PC-3 (cell line): ENCODE measurements around the gene NSUN2. TPM values are rescaled to one million over a fixed set of nuclear protein-coding genes. Genes with fewer than 3 reads are reported as not detected.

Source experiments
- ATAC-seq: fragments of 200-7000 bp; cut with Tn5 transposase; 2 replicates; pipeline ENCODE4 v1.9.1; 2020; ENCODE audit warnings: mild to moderate bottlenecking, moderate library complexity
- BruUV-seq: library from RNA; stranded (reverse); fragments of 400-500 nt; replicated peaks from 2 replicates; lab custom pipeline; 2021; lab: Mats Ljungman, UMichigan
- CTCF ChIA-PET: fragments of 300-600 bp; sonication (Branson Sonifier 250); formaldehyde crosslinking; loops from one replicate; lab custom pipeline; 2022; ENCODE audit warnings: antibody characterized with exemption; lab: Charles Lee
- POLR2A ChIA-PET: fragments of 300-600 bp; sonication (Branson Sonifier 250); formaldehyde crosslinking; loops from one replicate; lab custom pipeline; 2022; ENCODE audit warnings: antibody characterized with exemption; ENCODE audit not compliant: unreplicated experiment; lab: Charles Lee
- DNase-seq: peaks from one replicate; pipeline ENCODE4 v3.0.0-alpha.2; 2015
- H2AFZ ChIP-seq: fragments of 300-600 bp; sonication (generic); 2 replicates; pipeline ENCODE4 v1.6.0; 2016; ENCODE audit warnings: antibody characterized with exemption, low read length
- H3F3A ChIP-seq: fragments of 300-600 bp; sonication (generic); one replicate; pipeline ENCODE4 v1.6.0; 2017; ENCODE audit warnings: antibody characterized with exemption, low read length, control low read depth, mild to moderate bottlenecking; ENCODE audit not compliant: unreplicated experiment
- H3K27ac ChIP-seq: fragments of 300-600 bp; sonication (generic); 2 replicates; pipeline ENCODE4 v1.5.1; 2016; ENCODE audit warnings: mild to moderate bottlenecking, low read length
- H3K27me3 ChIP-seq: fragments of 300-600 bp; sonication (generic); 2 replicates; pipeline ENCODE4 v1.6.1; 2016; ENCODE audit warnings: low read length, mixed read lengths
- H3K36me3 ChIP-seq: fragments of 300-600 bp; sonication (generic); 2 replicates; pipeline ENCODE4 v1.6.1; 2016; ENCODE audit warnings: low read depth, mixed run types, low read length, mixed read lengths
- H3K4me1 ChIP-seq: fragments of 300-600 bp; sonication (generic); 2 replicates; pipeline ENCODE4 v1.5.1; 2016; ENCODE audit warnings: low read length; ENCODE audit not compliant: insufficient read depth
- H3K4me2 ChIP-seq: fragments of 300-600 bp; sonication (generic); 2 replicates; pipeline ENCODE4 v1.6.0; 2016; ENCODE audit warnings: low read length
- H3K4me3 ChIP-seq: fragments of 300-600 bp; sonication (generic); 2 replicates; pipeline ENCODE4 v1.5.1; 2016; ENCODE audit warnings: mild to moderate bottlenecking, low read length, mixed read lengths
- H3K79me2 ChIP-seq: fragments of 300-600 bp; sonication (generic); 2 replicates; pipeline ENCODE4 v1.6.1; 2017; ENCODE audit warnings: low read length, mixed read lengths
- H3K9ac ChIP-seq: fragments of 300-600 bp; sonication (generic); 2 replicates; pipeline ENCODE4 v1.6.0; 2016; ENCODE audit warnings: mild to moderate bottlenecking, low read length
- H3K9me2 ChIP-seq: fragments of 300-600 bp; sonication (generic); replicated peaks from 2 replicates; pipeline ENCODE4 v1.6.1; 2016; ENCODE audit warnings: mixed run types, low read length, mixed read lengths
- H3K9me3 ChIP-seq: fragments of 300-600 bp; sonication (generic); 2 replicates; pipeline ENCODE4 v1.6.1; 2016; ENCODE audit warnings: low read length, mixed read lengths
- H4K20me1 ChIP-seq: fragments of 300-600 bp; sonication (generic); 2 replicates; pipeline ENCODE4 v1.6.1; 2016; ENCODE audit warnings: low read length, mixed read lengths
- EZH2 ChIP-seq: fragments of 300-600 bp; sonication (generic); IDR thresholded peaks from one replicate; pipeline ENCODE4 v1.6.1; 2017; ENCODE audit warnings: antibody characterized with exemption, mild to moderate bottlenecking, low read length; ENCODE audit not compliant: unreplicated experiment
- EZH2phosphoT487 ChIP-seq: fragments of 300-600 bp; sonication (generic); IDR thresholded peaks from 2 replicates; pipeline ENCODE4 v1.6.1; 2018; ENCODE audit warnings: mild to moderate bottlenecking, antibody characterized with exemption, low read length, borderline replicate concordance
- intact Hi-C: fragments of 100-400 bp; cut with micrococcal nuclease; formaldehyde crosslinking; loops from 2 replicates; pipeline ENCODE4 v1.9.0; 2023
- total RNA-seq: library from RNA; depleted of rRNA; stranded (reverse); fragments of >200 nt; gene quantifications from 2 replicates; pipeline ENCODE4 v1.2.3, GENCODE V29; 2014
- TF ChIP-seq, protein P1 (sequence below): fragments of 300-600 bp; sonication (generic); conservative IDR thresholded peaks from 2 replicates; pipeline ENCODE4 v1.5.1; 2017; ENCODE audit warnings: antibody characterized with exemption, low read depth, mild to moderate bottlenecking, low read length

NSUN2 gene
- total RNA-seq, 1 experiment from 2014 or later: 351 TPM

DNA sequence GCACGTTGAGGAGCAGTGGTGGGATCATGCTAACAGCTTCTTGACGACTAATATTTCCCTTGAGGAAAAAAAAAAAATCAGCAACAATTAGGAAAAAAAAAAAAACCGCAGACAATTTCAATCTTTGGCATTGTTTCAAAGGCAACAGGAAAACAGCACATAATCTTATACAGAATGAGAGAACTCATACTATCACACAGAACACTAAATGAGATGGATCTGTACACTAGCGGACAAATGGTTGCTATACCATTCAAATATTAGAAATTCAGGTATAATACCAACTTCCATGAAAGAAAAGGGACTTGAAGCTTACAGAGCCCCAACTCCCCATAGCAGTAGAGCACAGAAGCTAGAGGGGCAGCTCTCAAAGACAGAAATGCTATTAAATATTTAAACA, 9.6 kb downstream of the NSUN2 start:
- no peak overlapping the region for H3K4me3 ChIP-seq
- POLR2A ChIA-PET: interaction anchor here (0.6 kb wide), 2 partner anchors 32 to 137 kb away, joined by 3 to 21 read pairs; no protein-coding TSS in a partner anchor
- no peak overlapping the region for H3K9ac ChIP-seq
- H3K36me3 ChIP-seq: peaks cover 93% of the 10 kb centered on the region
- H3K27me3 ChIP-seq: no peaks in the 10 kb centered on the region
- intact Hi-C loops: no loop called here
- DNase-seq (no peak), ATAC-seq (no peak)
- no peak for TF ChIP-seq EZH2phosphoT487
- no peak for TF ChIP-seq EZH2
- TF ChIP-seq, protein P1, sequence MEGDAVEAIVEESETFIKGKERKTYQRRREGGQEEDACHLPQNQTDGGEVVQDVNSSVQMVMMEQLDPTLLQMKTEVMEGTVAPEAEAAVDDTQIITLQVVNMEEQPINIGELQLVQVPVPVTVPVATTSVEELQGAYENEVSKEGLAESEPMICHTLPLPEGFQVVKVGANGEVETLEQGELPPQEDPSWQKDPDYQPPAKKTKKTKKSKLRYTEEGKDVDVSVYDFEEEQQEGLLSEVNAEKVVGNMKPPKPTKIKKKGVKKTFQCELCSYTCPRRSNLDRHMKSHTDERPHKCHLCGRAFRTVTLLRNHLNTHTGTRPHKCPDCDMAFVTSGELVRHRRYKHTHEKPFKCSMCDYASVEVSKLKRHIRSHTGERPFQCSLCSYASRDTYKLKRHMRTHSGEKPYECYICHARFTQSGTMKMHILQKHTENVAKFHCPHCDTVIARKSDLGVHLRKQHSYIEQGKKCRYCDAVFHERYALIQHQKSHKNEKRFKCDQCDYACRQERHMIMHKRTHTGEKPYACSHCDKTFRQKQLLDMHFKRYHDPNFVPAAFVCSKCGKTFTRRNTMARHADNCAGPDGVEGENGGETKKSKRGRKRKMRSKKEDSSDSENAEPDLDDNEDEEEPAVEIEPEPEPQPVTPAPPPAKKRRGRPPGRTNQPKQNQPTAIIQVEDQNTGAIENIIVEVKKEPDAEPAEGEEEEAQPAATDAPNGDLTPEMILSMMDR: no peak
- BruUV-seq: no TSS peak
- no peaks in the 10 kb centered on the region for H3K9me3 ChIP-seq
- no peaks in the 10 kb centered on the region for H3K4me1 ChIP-seq
- H3K9me2 ChIP-seq: no peaks in the 10 kb centered on the region
- H3F3A ChIP-seq: peaks cover 3% of the 10 kb centered on the region
- CTCF ChIA-PET: no interaction called here
- peaks cover 94% of the 10 kb centered on the region for H3K79me2 ChIP-seq
- H3K4me2 ChIP-seq: no peak overlapping the region
- H4K20me1 ChIP-seq: peaks cover 71% of the 10 kb centered on the region
- no peak overlapping the region for H2AFZ ChIP-seq
- no peak overlapping the region for H3K27ac ChIP-seq

DNA sequence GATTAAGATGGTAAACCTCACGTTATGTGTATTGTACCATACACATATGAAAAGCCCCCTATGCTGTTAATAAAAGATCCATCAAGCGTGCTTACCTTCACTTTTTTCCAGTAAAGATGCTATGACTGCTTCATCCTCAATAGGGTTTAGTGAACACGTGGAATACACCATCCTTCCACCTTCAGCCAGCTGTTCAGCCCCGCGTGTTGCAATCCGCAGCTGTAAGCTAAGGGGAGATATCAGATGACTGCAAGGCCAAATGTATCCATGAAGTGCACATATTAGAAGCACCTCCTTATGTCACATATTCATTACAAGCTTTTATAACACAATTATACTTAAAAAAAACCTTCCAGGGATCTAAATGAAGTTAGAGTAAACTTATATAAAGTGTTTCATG, 16.2 kb downstream of the NSUN2 start:
- POLR2A ChIA-PET: no interaction called here
- H3K4me2 ChIP-seq: no peak overlapping the region
- TF ChIP-seq EZH2 (no peak), EZH2phosphoT487 (no peak)
- TF ChIP-seq, protein P1: no peak
- no peaks in the 10 kb centered on the region for H3K9me3 ChIP-seq
- H3K9ac ChIP-seq: no peak overlapping the region
- H3F3A ChIP-seq: peaks cover 5% of the 10 kb centered on the region
- H3K4me3 ChIP-seq: no peak overlapping the region
- CTCF ChIA-PET: no interaction called here
- H3K27me3 ChIP-seq: no peaks in the 10 kb centered on the region
- H4K20me1 ChIP-seq: peaks cover 74% of the 10 kb centered on the region
- H3K27ac ChIP-seq: no peak overlapping the region
- DNase-seq: no peak
- no peaks in the 10 kb centered on the region for H3K9me2 ChIP-seq
- peaks cover 93% of the 10 kb centered on the region for H3K79me2 ChIP-seq
- BruUV-seq: no TSS peak
- intact Hi-C loops: loop anchor here (5.0 kb wide), 1 partner anchor 131 kb away; no protein-coding TSS in a partner anchor
- H3K36me3 ChIP-seq: peaks cover 91% of the 10 kb centered on the region
- ATAC-seq: no peak
- no peak overlapping the region for H2AFZ ChIP-seq
- H3K4me1 ChIP-seq: no peaks in the 10 kb centered on the region

DNA sequence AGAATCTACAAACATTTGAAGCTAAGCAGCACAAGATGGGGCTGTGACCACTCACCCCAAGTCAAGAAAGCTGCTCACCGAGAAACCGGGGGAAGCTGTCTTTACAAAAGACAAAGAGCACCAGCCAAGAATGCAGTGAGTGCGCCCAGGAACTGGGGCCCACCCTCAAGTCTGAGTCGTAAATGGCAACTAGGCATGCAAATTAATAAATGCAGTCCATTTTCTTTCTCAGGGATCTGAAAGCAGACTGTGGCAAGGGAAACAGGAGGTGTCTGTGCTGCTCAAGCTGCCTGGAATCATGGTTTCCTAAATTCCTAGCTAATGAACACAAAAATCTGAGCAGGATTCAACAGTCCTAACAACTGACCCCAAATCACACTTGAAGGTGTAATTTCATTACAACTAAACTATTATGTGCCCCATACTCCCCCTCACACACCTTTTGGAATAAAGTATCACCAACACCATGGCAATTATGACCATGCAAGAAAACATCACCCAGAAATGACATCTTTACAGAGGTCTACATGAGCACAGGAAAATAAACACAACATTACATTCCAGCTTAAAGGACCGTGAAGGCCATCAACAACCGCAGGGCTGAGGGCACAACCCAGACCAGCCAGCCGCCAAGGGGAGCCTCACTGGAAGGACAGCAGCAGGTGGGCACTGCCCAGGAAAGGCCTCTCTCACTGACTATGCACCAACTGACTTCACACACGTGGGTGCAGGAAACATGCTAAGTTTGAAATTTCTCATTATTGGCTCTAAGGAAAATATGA, 17.6 kb downstream of the NSUN2 start:
- ATAC-seq: no peak
- H3K79me2 ChIP-seq: peaks cover 92% of the 10 kb centered on the region
- H3K27ac ChIP-seq: no peak overlapping the region
- POLR2A ChIA-PET: no interaction called here
- no peak for DNase-seq
- H3K27me3 ChIP-seq: no peaks in the 10 kb centered on the region
- H3K4me2 ChIP-seq: no peak overlapping the region
- H3F3A ChIP-seq: peaks cover 5% of the 10 kb centered on the region
- no peak overlapping the region for H3K9ac ChIP-seq
- no peaks in the 10 kb centered on the region for H3K4me1 ChIP-seq
- no TSS peak for BruUV-seq
- H3K4me3 ChIP-seq: no peak overlapping the region
- CTCF ChIA-PET: no interaction called here
- TF ChIP-seq EZH2phosphoT487 (no peak), EZH2 (no peak)
- TF ChIP-seq, protein P1: no peak
- H2AFZ ChIP-seq: no peak overlapping the region
- no peaks in the 10 kb centered on the region for H3K9me2 ChIP-seq
- peaks cover 78% of the 10 kb centered on the region for H4K20me1 ChIP-seq
- H3K9me3 ChIP-seq: no peaks in the 10 kb centered on the region
- intact Hi-C loops: loop anchor here (5.0 kb wide), 1 partner anchor 132 kb away; no protein-coding TSS in a partner anchor
- H3K36me3 ChIP-seq: peaks cover 93% of the 10 kb centered on the region
